Measurements from ENCODE around the gene PWWP2A. TPM values are rescaled to one million over a fixed set of nuclear protein-coding genes. Genes with fewer than 3 reads are reported as not detected.
A peak's percentile ranks its signal among the peaks of the same experiment; 100 is the strongest.

PWWP2A gene
- polyA plus RNA-seq, 1 of the 3 experiments (the other 2 are of a cell fraction) = 5.7 TPM

DNA sequence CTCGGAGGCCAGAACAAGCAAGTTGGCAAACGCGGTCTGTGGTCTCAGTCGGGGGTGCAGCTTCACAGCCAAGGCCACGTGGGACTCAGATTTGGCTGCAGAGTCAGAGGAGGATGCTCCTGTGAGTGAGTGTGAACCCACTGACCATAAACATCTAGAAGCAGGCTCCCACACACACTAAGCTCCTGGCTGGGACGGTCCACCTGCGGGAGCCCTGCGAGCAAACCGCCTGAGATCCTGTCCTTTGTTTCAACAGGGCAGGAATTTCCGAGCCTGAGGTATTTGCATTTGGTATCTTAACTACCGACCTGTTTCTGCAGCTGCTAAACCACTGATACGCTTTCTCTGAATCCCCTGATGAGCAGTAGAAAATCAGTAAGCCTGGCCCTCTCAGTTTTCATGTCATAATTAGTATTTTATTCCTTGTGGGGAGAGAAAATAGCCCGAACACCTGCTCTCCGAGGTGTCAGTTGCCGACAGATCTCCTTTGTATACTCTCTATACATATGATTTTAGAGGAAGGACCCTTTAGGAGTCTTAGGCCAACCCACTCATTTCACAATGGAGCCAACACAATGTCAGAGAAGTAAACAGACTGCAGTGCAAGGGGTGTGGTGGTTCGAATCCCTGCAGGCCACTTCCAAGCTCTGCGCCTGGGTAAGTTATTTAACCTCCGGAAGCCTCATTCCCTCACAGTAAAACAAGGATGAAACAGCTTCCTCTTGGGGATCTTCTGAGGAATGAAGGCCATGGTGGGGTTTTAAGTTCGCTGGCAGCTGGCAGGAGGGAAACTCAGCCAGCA, 40.9 kb upstream of the PWWP2A start:
- WGBS (ENCODE audit: low lambda C conversion rate) = 97% methylated on average over 19 of the region's 19 CpGs
- H3K36me3 ChIP-seq (replicated peaks in 1 of 2; ENCODE audit: control insufficient read depth in 1 of 2, insufficient read depth in 2 of 2, low read length in 1 of 2) = no peaks in the 10 kb centered on the region
- H2AFZ ChIP-seq (ENCODE audit: low read depth) = peak overlapping the region; percentile 51; the same call in 1 of the 2 replicates
- ChIA-PET CTCF (interaction anchor here (1.3 to 2.4 kb wide), 2 partner anchors 38 to 138 kb away, joined by 3 to 6 read pairs; no protein-coding TSS in a partner anchor), POLR2A (no interaction called here)
- peaks cover 7% of the 10 kb centered on the region for H3F3A ChIP-seq (replicated peaks; ENCODE audit: insufficient read depth)
- H4K20me1 ChIP-seq (ENCODE audit: insufficient read depth) = no peaks in the 10 kb centered on the region
- peaks cover 7 to 11% of the 10 kb centered on the region in 2 experiments; a peak in 3 of 4 replicates for H3K4me1 ChIP-seq (ENCODE audit: control insufficient read depth in 1 of 2, insufficient read depth in 2 of 2, low read depth in 1 of 2, low read length in 1 of 2)
- no peak for TF ChIP-seq RCOR1 (IDR thresholded peaks at IDR 0.05; ENCODE audit: low read length)
- TF ChIP-seq, protein P1, sequence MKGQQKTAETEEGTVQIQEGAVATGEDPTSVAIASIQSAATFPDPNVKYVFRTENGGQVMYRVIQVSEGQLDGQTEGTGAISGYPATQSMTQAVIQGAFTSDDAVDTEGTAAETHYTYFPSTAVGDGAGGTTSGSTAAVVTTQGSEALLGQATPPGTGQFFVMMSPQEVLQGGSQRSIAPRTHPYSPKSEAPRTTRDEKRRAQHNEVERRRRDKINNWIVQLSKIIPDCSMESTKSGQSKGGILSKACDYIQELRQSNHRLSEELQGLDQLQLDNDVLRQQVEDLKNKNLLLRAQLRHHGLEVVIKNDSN (IDR thresholded peaks at IDR 0.05; ENCODE audit: borderline replicate concordance, low read depth) = no peak
- TF ChIP-seq RAD21 (IDR thresholded peaks at IDR 0.05; ENCODE audit: low read length) = no peak
- TF ChIP-seq, protein P2, sequence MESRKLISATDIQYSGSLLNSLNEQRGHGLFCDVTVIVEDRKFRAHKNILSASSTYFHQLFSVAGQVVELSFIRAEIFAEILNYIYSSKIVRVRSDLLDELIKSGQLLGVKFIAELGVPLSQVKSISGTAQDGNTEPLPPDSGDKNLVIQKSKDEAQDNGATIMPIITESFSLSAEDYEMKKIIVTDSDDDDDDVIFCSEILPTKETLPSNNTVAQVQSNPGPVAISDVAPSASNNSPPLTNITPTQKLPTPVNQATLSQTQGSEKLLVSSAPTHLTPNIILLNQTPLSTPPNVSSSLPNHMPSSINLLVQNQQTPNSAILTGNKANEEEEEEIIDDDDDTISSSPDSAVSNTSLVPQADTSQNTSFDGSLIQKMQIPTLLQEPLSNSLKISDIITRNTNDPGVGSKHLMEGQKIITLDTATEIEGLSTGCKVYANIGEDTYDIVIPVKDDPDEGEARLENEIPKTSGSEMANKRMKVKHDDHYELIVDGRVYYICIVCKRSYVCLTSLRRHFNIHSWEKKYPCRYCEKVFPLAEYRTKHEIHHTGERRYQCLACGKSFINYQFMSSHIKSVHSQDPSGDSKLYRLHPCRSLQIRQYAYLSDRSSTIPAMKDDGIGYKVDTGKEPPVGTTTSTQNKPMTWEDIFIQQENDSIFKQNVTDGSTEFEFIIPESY (IDR thresholded peaks at IDR 0.05; ENCODE audit: borderline replicate concordance, low read depth) = no peak
- TF ChIP-seq TAF1 (IDR thresholded peaks at IDR 0.05; ENCODE audit: borderline replicate concordance, low read depth, low read length) = no peak
- TF ChIP-seq RXRA (IDR thresholded peaks at IDR 0.05; ENCODE audit: borderline replicate concordance, low read depth) = no peak
- TF ChIP-seq NRF1 (IDR thresholded peaks at IDR 0.05; ENCODE audit: low read depth, low read length) = no peak
- TF ChIP-seq SIN3A (IDR thresholded peaks at IDR 0.05; ENCODE audit: borderline replicate concordance, low read depth, low read length) = no peak
- no peak for TF ChIP-seq GATA2 (CRISPR knock-in tag; IDR thresholded peaks at IDR 0.05)
- TF ChIP-seq MXI1 (IDR thresholded peaks at IDR 0.05; ENCODE audit: low read depth, low read length) = no peak
- no peak for TF ChIP-seq TCF12 (IDR thresholded peaks at IDR 0.05)
- TF ChIP-seq NFIC (IDR thresholded peaks at IDR 0.05; ENCODE audit: borderline replicate concordance) = no peak
- TF ChIP-seq EP300 (IDR thresholded peaks at IDR 0.05; ENCODE audit: borderline replicate concordance in 1 of 2, low read depth in 1 of 2, low read length in 1 of 2) = no peak
- TF ChIP-seq, protein P3, sequence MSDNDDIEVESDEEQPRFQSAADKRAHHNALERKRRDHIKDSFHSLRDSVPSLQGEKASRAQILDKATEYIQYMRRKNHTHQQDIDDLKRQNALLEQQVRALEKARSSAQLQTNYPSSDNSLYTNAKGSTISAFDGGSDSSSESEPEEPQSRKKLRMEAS (IDR thresholded peaks at IDR 0.05; ENCODE audit: low read depth) = no peak
- no peak for TF ChIP-seq MEF2A (IDR thresholded peaks at IDR 0.05; ENCODE audit: borderline replicate concordance, low read depth)
- no peak for TF ChIP-seq TEAD4 (IDR thresholded peaks at IDR 0.05; ENCODE audit: borderline replicate concordance, insufficient read depth)
- TF ChIP-seq SMC3 (IDR thresholded peaks at IDR 0.05; ENCODE audit: low read depth, low read length) = no peak
- no peak for TF ChIP-seq RFX5 (IDR thresholded peaks at IDR 0.05; ENCODE audit: low read length)
- TF ChIP-seq FOXM1 (IDR thresholded peaks at IDR 0.05; ENCODE audit: low read depth) = no peak
- no peaks in the 10 kb centered on the region for H3K9me3 ChIP-seq
- no peaks in the 10 kb centered on the region for H3K79me2 ChIP-seq (ENCODE audit: insufficient read depth)
- H3K4me2 ChIP-seq = no peak overlapping the region
- no peak overlapping the region for H3K27ac ChIP-seq (ENCODE audit: low read depth in 2 of 2, low read length in 1 of 2)
- no peak overlapping the region for H3K4me3 ChIP-seq (ENCODE audit: low read depth in 2 of 2, low read length in 1 of 2)
- no peaks in the 10 kb centered on the region for H3K9me2 ChIP-seq
- H3K27me3 ChIP-seq (ENCODE audit: insufficient read depth) = no peaks in the 10 kb centered on the region
- no peak overlapping the region for H3K9ac ChIP-seq
- DNase-seq = no peak
